GM23248 (cell line): ENCODE data around the gene LMO7. TPM values are rescaled to one million over a fixed set of nuclear protein-coding genes. Genes with fewer than 3 reads are reported as not detected.

Experiments used
- DNase-seq: peaks from one replicate; pipeline ENCODE4 v3.0.0-alpha.2; 2015
- H2AFZ ChIP-seq: fragments of 200-600 bp; sonication (generic); 2 replicates; pipeline ENCODE4 v1.6.1; 2016; ENCODE audit warnings: antibody characterized with exemption
- H3F3A ChIP-seq: fragments of 200-600 bp; sonication (generic); 2 replicates; pipeline ENCODE4 v1.6.1; 2016; ENCODE audit warnings: mild to moderate bottlenecking, antibody characterized with exemption, mixed run types; ENCODE audit not compliant: insufficient read depth
- H3K27ac ChIP-seq: fragments of 200-600 bp; sonication (generic); 2 replicates; pipeline ENCODE4 v1.5.1; 2016; ENCODE audit warnings: mild to moderate bottlenecking
- H3K27me3 ChIP-seq: fragments of 200-600 bp; sonication (generic); replicated peaks from 2 replicates; pipeline ENCODE4 v1.6.1; 2016; ENCODE audit warnings: mild to moderate bottlenecking; ENCODE audit not compliant: insufficient read depth
- H3K36me3 ChIP-seq: fragments of 200-600 bp; sonication (generic); 2 replicates; pipeline ENCODE4 v1.6.1; 2016; ENCODE audit warnings: low read depth, mild to moderate bottlenecking
- H3K4me1 ChIP-seq: fragments of 200-600 bp; sonication (generic); 2 replicates; pipeline ENCODE4 v1.6.1; 2016; ENCODE audit warnings: mild to moderate bottlenecking; ENCODE audit not compliant: insufficient read depth
- H3K4me2 ChIP-seq: fragments of 200-600 bp; sonication (generic); one replicate; pipeline ENCODE4 v1.6.1; 2016; ENCODE audit warnings: mild to moderate bottlenecking; ENCODE audit not compliant: unreplicated experiment
- H3K4me3 ChIP-seq: fragments of 200-600 bp; sonication (generic); 2 replicates; pipeline ENCODE4 v1.5.1; 2016; ENCODE audit warnings: mild to moderate bottlenecking
- H3K79me2 ChIP-seq: fragments of 200-600 bp; sonication (generic); 2 replicates; pipeline ENCODE4 v1.6.1; 2016; ENCODE audit warnings: mild to moderate bottlenecking; ENCODE audit not compliant: insufficient read depth
- H3K9ac ChIP-seq: fragments of 200-600 bp; sonication (generic); 2 replicates; pipeline ENCODE4 v1.6.1; 2016; ENCODE audit warnings: mild to moderate bottlenecking
- H3K9me2 ChIP-seq: fragments of 200-600 bp; sonication (generic); 2 replicates; pipeline ENCODE4 v1.6.1; 2016; ENCODE audit warnings: mixed run types, mild to moderate bottlenecking, moderate library complexity; ENCODE audit not compliant: insufficient read depth
- H3K9me3 ChIP-seq: fragments of 200-600 bp; sonication (generic); one replicate; pipeline ENCODE4 v1.6.1; 2017; ENCODE audit warnings: low read depth
- H4K20me1 ChIP-seq: fragments of 200-600 bp; sonication (generic); 2 replicates; pipeline ENCODE4 v1.6.0; 2016; ENCODE audit not compliant: insufficient read depth
- EZH2 ChIP-seq: fragments of 200-600 bp; sonication (generic); IDR thresholded peaks from 2 replicates; pipeline ENCODE4 v1.6.1; 2018; ENCODE audit warnings: antibody characterized with exemption, mild to moderate bottlenecking; ENCODE audit not compliant: insufficient read depth, poor library complexity, severe bottlenecking
- EZH2phosphoT487 ChIP-seq: fragments of 200-600 bp; sonication (generic); IDR thresholded peaks from 2 replicates; pipeline ENCODE4 v1.6.1; 2018; ENCODE audit warnings: antibody characterized with exemption, moderate library complexity, mild to moderate bottlenecking, low read depth; ENCODE audit not compliant: insufficient read depth
- WGBS, 2 experiments: methylation state at CpG; one replicate each; pipeline ENCODE4 v1.1.6; 2015 to 2017; ENCODE audit warnings: low lambda C conversion rate in 2 of 2, low coverage in 1 of 2; ENCODE audit errors: missing lambda C conversion rate in 2 of 2; 5-methylcytosine and 5-hydroxymethylcytosine counted together
- in situ Hi-C: fragments of 300-500 bp; cut with MboI; formaldehyde crosslinking; loops from 2 replicates; pipeline ENCODE4 v1.15.0; 2020
- polyA plus RNA-seq: library from polyadenylated mRNA; unstranded; fragments of >200 nt; fragmentation: Nextera tagmentation; extraction: Ambion mirVana; gene quantifications from 2 replicates; pipeline ENCODE4 v1.2.1, GENCODE V29; 2016
- total RNA-seq: library from RNA; depleted of rRNA; stranded (reverse); fragments of >200 nt; shearing (Covaris generic); gene quantifications from 2 replicates; pipeline ENCODE4 v1.2.3, GENCODE V29; 2014

Gene LMO7
- total and polyA plus RNA-seq, 2 experiments from 2014 or later: 288 to 318 TPM

DNA sequence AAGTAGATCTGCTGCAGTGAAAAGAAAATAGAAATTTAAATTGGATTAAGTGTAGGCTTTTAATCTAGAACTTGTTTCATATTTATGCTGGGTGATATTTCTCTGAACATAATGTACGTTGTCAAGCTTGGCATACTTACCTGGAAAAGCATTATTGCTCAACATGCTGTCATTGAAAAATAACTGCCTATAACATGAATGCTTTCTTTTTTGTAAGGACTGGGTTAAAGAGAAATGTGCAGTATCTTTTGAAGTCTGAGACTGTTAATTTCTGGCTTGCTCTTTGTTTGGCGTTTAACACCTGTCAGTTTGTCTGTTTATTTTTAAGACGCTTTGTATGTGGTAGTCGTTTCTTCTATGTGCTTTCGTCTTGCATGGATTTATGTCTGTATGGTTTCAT, 175.2 kb downstream of the LMO7 start:
- H2AFZ ChIP-seq: no peak overlapping the region
- H3K36me3 ChIP-seq: peaks cover 47% of the 10 kb centered on the region
- H3K79me2 ChIP-seq: peaks cover 99% of the 10 kb centered on the region
- in situ Hi-C loops: no loop called here
- H3K9me2 ChIP-seq: no peaks in the 10 kb centered on the region
- no peak overlapping the region for H3K4me2 ChIP-seq
- H3K9me3 ChIP-seq: no peaks in the 10 kb centered on the region
- 77 to 80% methylated on average over 5 of the region's 5 CpGs for WGBS, 2 experiments
- no peak overlapping the region for H3K4me3 ChIP-seq
- no peak overlapping the region for H3K27ac ChIP-seq
- H3F3A ChIP-seq: peaks cover 33% of the 10 kb centered on the region
- no peaks in the 10 kb centered on the region for H3K27me3 ChIP-seq
- no peak for DNase-seq
- TF ChIP-seq EZH2phosphoT487 (no peak), EZH2 (no peak)
- peaks cover 2% of the 10 kb centered on the region; the same call in 1 of the 2 replicates for H4K20me1 ChIP-seq
- no peak overlapping the region for H3K9ac ChIP-seq
- no peaks in the 10 kb centered on the region for H3K4me1 ChIP-seq

DNA sequence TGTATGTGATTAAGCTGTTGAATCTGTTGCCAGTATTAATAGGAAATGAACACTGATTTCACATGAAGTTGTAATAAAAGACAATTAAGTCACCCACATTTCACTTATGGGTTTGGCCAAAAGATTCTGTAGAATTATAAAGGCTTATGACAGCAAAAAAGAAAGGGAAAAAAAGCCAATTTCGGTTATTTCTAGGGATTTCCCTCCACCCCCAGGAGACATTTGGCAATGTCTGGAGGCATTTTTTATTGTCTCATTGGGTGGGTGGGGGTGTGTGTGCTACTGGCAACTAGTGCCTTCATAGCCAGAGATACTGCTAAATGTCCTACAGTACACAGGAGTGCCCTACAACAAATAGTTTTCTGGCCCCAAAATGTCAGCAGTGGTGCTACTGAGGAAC, 175.7 kb downstream of the LMO7 start:
- H3K4me2 ChIP-seq: no peak overlapping the region
- peaks cover 4% of the 10 kb centered on the region; the same call in 1 of the 2 replicates for H4K20me1 ChIP-seq
- no peaks in the 10 kb centered on the region for H3K4me1 ChIP-seq
- H2AFZ ChIP-seq: no peak overlapping the region
- no peak overlapping the region for H3K4me3 ChIP-seq
- H3K9ac ChIP-seq: no peak overlapping the region
- no peaks in the 10 kb centered on the region for H3K9me3 ChIP-seq
- peaks cover 31% of the 10 kb centered on the region for H3F3A ChIP-seq
- DNase-seq: no peak
- in situ Hi-C loops: no loop called here
- 35 to 53% methylated on average over 1 of the region's 1 CpG for WGBS, 2 experiments
- H3K79me2 ChIP-seq: peaks cover 99% of the 10 kb centered on the region
- H3K27ac ChIP-seq: no peak overlapping the region
- H3K36me3 ChIP-seq: peaks cover 43% of the 10 kb centered on the region
- TF ChIP-seq EZH2: no peak
- no peak for TF ChIP-seq EZH2phosphoT487
- no peaks in the 10 kb centered on the region for H3K27me3 ChIP-seq
- H3K9me2 ChIP-seq: no peaks in the 10 kb centered on the region

DNA sequence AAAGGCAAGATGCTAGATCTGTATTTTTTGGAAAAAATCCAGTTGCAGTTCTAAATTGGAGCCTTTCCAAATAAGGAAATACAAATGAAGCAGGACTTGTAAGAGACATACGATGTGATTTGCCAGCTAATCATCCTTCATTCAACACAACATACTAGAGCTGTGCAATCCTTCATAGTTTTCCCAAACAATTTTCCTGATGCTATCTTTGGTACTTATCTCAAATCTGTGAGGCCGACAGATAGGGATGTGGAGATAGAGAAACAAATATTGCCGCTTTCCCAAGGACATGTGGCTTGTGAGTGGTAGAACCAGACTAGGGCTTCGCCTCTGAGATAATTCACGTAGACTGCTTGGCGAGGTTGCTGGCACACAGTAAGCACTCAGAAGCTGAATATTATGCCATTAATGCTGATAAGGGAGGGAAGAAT, 176.6 kb downstream of the LMO7 start:
- 84% methylated on average over 6 of the region's 6 CpGs for WGBS, 2 experiments
- Histone ChIP-seq H3K9ac (no peak overlapping the region), H3K9me3 (no peaks in the 10 kb centered on the region), H3K79me2 (peaks cover 99% of the 10 kb centered on the region), H3F3A (peaks cover 31% of the 10 kb centered on the region), H3K36me3 (peaks cover 44% of the 10 kb centered on the region), H3K4me2 (no peak overlapping the region), H3K27ac (no peak overlapping the region), H2AFZ (no peak overlapping the region), H4K20me1 (peaks cover 4% of the 10 kb centered on the region; the same call in 1 of the 2 replicates), H3K9me2 (no peaks in the 10 kb centered on the region), H3K27me3 (no peaks in the 10 kb centered on the region), H3K4me3 (no peak overlapping the region), H3K4me1 (no peaks in the 10 kb centered on the region)
- TF ChIP-seq EZH2phosphoT487 (no peak), EZH2 (no peak)
- no peak for DNase-seq
- in situ Hi-C loops: no loop called here

DNA sequence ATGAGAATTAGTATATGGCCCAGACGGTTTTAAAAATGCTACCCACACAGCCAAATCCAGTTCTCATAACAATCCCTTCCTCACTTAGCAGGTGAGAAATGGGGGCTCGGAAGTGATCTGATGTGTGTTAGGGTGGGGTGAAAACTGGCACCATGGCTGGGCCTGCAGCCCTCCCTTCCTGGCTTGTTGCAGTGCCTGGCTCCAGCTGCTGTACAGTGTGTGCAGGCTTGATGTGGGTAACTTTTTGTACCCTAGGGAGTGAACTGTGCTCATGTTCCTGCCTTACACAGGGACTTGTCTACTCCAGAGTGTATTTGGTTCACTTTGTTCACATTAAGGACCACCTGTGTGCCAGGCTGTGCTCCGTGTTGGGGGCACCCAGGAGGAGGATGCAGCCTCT, 177.2 kb downstream of the LMO7 start:
- TF ChIP-seq EZH2phosphoT487 (no peak), EZH2 (no peak)
- H3K27ac ChIP-seq: no peak overlapping the region

DNA sequence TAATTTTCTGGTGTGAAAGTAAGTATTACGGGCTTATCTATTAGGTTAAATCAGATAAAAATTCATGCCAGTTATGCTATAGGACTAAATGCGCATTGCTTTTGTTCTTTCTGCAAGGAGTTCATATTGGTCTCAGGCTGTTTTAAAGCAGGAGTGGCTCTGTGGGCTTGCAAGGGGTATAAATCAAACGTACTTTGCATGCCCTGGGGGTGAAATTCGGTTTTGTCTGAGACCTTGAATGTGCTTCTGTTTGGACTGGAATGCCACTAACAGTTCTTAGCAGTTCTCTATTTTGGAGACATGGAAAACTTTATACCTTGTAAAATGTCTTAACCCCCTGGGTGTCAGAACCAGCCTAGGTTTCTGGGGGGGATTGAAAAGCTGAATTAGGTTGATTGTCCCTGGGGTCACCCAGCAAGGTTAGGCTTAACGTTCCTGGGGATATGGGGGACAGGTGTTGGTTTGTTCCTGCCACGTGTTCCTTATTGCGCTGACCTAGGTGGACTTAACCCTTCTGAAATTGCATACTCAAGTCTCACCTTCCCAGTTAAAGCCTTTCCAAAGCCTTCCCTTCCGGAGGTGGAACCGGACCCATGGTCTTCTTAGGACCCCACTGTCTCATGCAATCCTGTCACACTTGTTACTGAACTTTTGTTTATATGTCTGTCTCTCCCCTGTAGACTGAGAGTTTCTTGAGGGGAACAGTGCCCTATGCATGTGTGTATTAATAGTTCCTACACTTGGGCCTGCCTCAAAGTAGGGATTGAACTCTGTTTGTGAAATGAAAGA, 182.2 kb downstream of the LMO7 start:
- TF ChIP-seq EZH2 (no peak), EZH2phosphoT487 (no peak)
- H3F3A ChIP-seq: peaks cover 16% of the 10 kb centered on the region
- no peak overlapping the region for H3K27ac ChIP-seq
- H3K9ac ChIP-seq: no peak overlapping the region
- WGBS, 2 experiments: 93% methylated on average over 9 of the region's 9 CpGs
- no peak overlapping the region for H3K4me3 ChIP-seq
- no peaks in the 10 kb centered on the region for H3K27me3 ChIP-seq
- no peaks in the 10 kb centered on the region for H3K9me2 ChIP-seq
- no peaks in the 10 kb centered on the region for H3K4me1 ChIP-seq
- in situ Hi-C loops: no loop called here
- no peak for DNase-seq
- H3K36me3 ChIP-seq: peaks cover 65% of the 10 kb centered on the region
- peaks cover 73% of the 10 kb centered on the region for H3K79me2 ChIP-seq
- H2AFZ ChIP-seq: no peak overlapping the region
- no peak overlapping the region for H3K4me2 ChIP-seq
- no peaks in the 10 kb centered on the region for H3K9me3 ChIP-seq
- H4K20me1 ChIP-seq: peaks cover 4% of the 10 kb centered on the region; the same call in 1 of the 2 replicates

More for the DNA sequence above, 177.2 kb downstream of the LMO7 start:
- H4K20me1 ChIP-seq: peaks cover 4% of the 10 kb centered on the region; the same call in 1 of the 2 replicates
- H3K79me2 ChIP-seq: peaks cover 95% of the 10 kb centered on the region
- no peaks in the 10 kb centered on the region for H3K4me1 ChIP-seq
- no peaks in the 10 kb centered on the region for H3K9me2 ChIP-seq
- no peaks in the 10 kb centered on the region for H3K27me3 ChIP-seq
- H2AFZ ChIP-seq: no peak overlapping the region
- no peak overlapping the region for H3K4me3 ChIP-seq
- WGBS, 2 experiments: 78 to 81% methylated on average over 3 of the region's 3 CpGs
- in situ Hi-C loops: no loop called here
- no peak overlapping the region for H3K4me2 ChIP-seq
- no peaks in the 10 kb centered on the region for H3K9me3 ChIP-seq
- DNase-seq: no peak
- H3F3A ChIP-seq: peaks cover 28% of the 10 kb centered on the region
- no peak overlapping the region for H3K9ac ChIP-seq
- H3K36me3 ChIP-seq: peaks cover 44% of the 10 kb centered on the region
